H1 (cell line): ENCODE data around the gene ADGRG1.

Experiments
- CREB1 ChIP-seq: IDR thresholded peaks from 2 replicates; pipeline ENCODE4 v1.6.1; 2012; ENCODE audit warnings: inconsistent platforms
- CTCF ChIP-seq, 3 experiments: IDR thresholded peaks; 1 replicate in 2 of 3; 2 replicates in 1 of 3; pipeline versions ENCODE4 v1.5.1 to v1.6.1; 2011; ENCODE audit warnings: low read length in 3 of 3, mild to moderate bottlenecking in 3 of 3, inconsistent platforms in 2 of 3, low read depth in 1 of 3, moderate library complexity in 1 of 3; ENCODE audit not compliant: insufficient read depth in 1 of 3; ENCODE audit errors: control extremely low read depth in 1 of 3
- HDAC2 ChIP-seq, 2 experiments: fragments of 300-600 bp in 1 of 2; sonication (generic) in 1 of 2; IDR thresholded peaks; 2 replicates each; pipeline ENCODE4 v1.6.1; 2011 to 2012; ENCODE audit warnings: low read depth in 2 of 2, low read length in 2 of 2, mild to moderate bottlenecking in 2 of 2, moderate library complexity in 2 of 2, borderline replicate concordance in 1 of 2, inconsistent platforms in 1 of 2
- POLR2A ChIP-seq, 2 experiments: IDR thresholded peaks; 1 replicate in 1 of 2; 2 replicates in 1 of 2; pipeline ENCODE4 v1.6.1; 2011; ENCODE audit warnings: low read depth in 2 of 2, low read length in 2 of 2, mild to moderate bottlenecking in 2 of 2; ENCODE audit errors: control extremely low read depth in 1 of 2
- RBBP5 ChIP-seq: IDR thresholded peaks from 2 replicates; pipeline ENCODE4 v1.7.1; 2012; ENCODE audit warnings: low read depth, mild to moderate bottlenecking, inconsistent platforms, low read length, moderate library complexity, borderline replicate concordance
- TAF1 ChIP-seq: IDR thresholded peaks from 2 replicates; pipeline ENCODE4 v1.6.1; 2011; ENCODE audit warnings: mild to moderate bottlenecking, low read depth, low read length

- no peak for TF ChIP-seq RBBP5
- no peak for TF ChIP-seq CTCF (IDR thresholded peaks at IDR 0.05; ENCODE audit: control extremely low read depth in 1 of 3, insufficient read depth in 1 of 3, low read depth in 1 of 3, low read length in 3 of 3)
- TF ChIP-seq CREB1: no peak
- no peak for TF ChIP-seq TAF1
- no peak for TF ChIP-seq HDAC2 (IDR thresholded peaks at IDR 0.05; ENCODE audit: borderline replicate concordance in 1 of 2, low read depth in 2 of 2, low read length in 2 of 2)
- no peak for TF ChIP-seq POLR2A (IDR thresholded peaks at IDR 0.05; ENCODE audit: control extremely low read depth in 1 of 2, low read depth in 2 of 2, low read length in 2 of 2)
Measured at GRCh38 chr16:57648125-57648524, 19.7 kb downstream of the ADGRG1 start.
